ENCODE measurements around the gene PPP1R10. TPM values are rescaled to one million over a fixed set of nuclear protein-coding genes. Genes with fewer than 3 reads are reported as not detected.

PPP1R10 gene
- total and polyA plus RNA-seq, 2 of the 13 experiments (the other 11 are each of a cell fraction or from before 2014, with no cell fraction given), result 26.3 to 38.4 TPM

GRCh38 chr6:30616811-30617564, at the start of gene PPP1R10 (continued):
- TF ChIP-seq PATZ1 (CRISPR knock-in tag; IDR thresholded peaks at IDR 0.05), result peak; percentile 46; the same call in 1 of the 2 replicates
- TF ChIP-seq ZNF691 (CRISPR knock-in tag; IDR thresholded peaks at IDR 0.05; ENCODE audit: borderline replicate concordance, low read depth), result no peak
- TF ChIP-seq SALL1 (CRISPR knock-in tag; IDR thresholded peaks at IDR 0.05), result peak; percentile 73
- no peak for TF ChIP-seq EZH2 (conservative IDR thresholded peaks at IDR 0.05; ENCODE audit: low read depth, low read length)
- peak; percentile 80 for TF ChIP-seq TEF (CRISPR knock-in tag; IDR thresholded peaks at IDR 0.05)
- TF ChIP-seq ZNF850 (CRISPR knock-in tag; conservative IDR thresholded peaks at IDR 0.05), result no peak
- 0 out of 2 replicates have a peak, but pooled peaks have one; percentile 22 for TF ChIP-seq CENPBD1 (CRISPR knock-in tag; IDR thresholded peaks at IDR 0.05; ENCODE audit: borderline replicate concordance, low read depth)
- peak; percentile 78; the same call in 1 of the 2 replicates for TF ChIP-seq ZFP91 (CRISPR knock-in tag; IDR thresholded peaks at IDR 0.05; ENCODE audit: borderline replicate concordance)
- no peak for TF ChIP-seq ARHGAP35 (CRISPR knock-in tag; IDR thresholded peaks at IDR 0.05; ENCODE audit: borderline replicate concordance)
- TF ChIP-seq ZNF768 (CRISPR knock-in tag; IDR thresholded peaks at IDR 0.05), result no peak
- TF ChIP-seq PTBP1 (IDR thresholded peaks at IDR 0.05; ENCODE audit: low read depth, low read length, poor library complexity, severe bottlenecking), result no peak
- no peak for TF ChIP-seq RBAK (CRISPR knock-in tag; IDR thresholded peaks at IDR 0.05)
- TF ChIP-seq ZNF841 (CRISPR knock-in tag; IDR thresholded peaks at IDR 0.05; ENCODE audit: borderline replicate concordance), result no peak
- peak; percentile 64; the same call in 1 of the 2 replicates for TF ChIP-seq MYNN (CRISPR knock-in tag; IDR thresholded peaks at IDR 0.05; ENCODE audit: low read depth)
- TF ChIP-seq PAF1 (CRISPR knock-in tag; IDR thresholded peaks at IDR 0.05), result no peak; the same call in 1 of the 2 replicates
- peak; percentile 88 for TF ChIP-seq DR1 (CRISPR knock-in tag; IDR thresholded peaks at IDR 0.05)
- peak; percentile 94 for TF ChIP-seq KAT8 (CRISPR knock-in tag; IDR thresholded peaks at IDR 0.05)
- TF ChIP-seq ZNF460 (CRISPR knock-in tag; IDR thresholded peaks at IDR 0.05; ENCODE audit: borderline replicate concordance), result no peak
- TF ChIP-seq ZNF326 (CRISPR knock-in tag; IDR thresholded peaks at IDR 0.05; ENCODE audit: borderline replicate concordance), result no peak
- TF ChIP-seq ZNF337 (CRISPR knock-in tag; IDR thresholded peaks at IDR 0.05; ENCODE audit: borderline replicate concordance, low read depth), result no peak; the same call in 1 of the 2 replicates
- TF ChIP-seq SMC3 (IDR thresholded peaks at IDR 0.05; ENCODE audit: low read length), result no peak; the same call in 1 of the 2 replicates
